Neural cell (in vitro differentiated cells): ENCODE results near the gene NPTXR. TPM values are rescaled to one million over a fixed set of nuclear protein-coding genes. Genes with fewer than 3 reads are reported as not detected.
A peak's percentile ranks its signal among the peaks of the same experiment; 100 is the strongest.

Source experiments
- H2AFZ ChIP-seq: fragments of 200-600, 300-800 bp; sonication (generic), shearing (Covaris generic); 2 replicates; pipeline ENCODE4 v1.6.0; 2014; ENCODE audit warnings: low read depth, mild to moderate bottlenecking, antibody characterized with exemption, low read length, moderate library complexity
- H3F3A ChIP-seq: fragments of 200-600 bp; shearing (Covaris generic); 2 replicates; pipeline ENCODE4 v1.6.1; 2016; ENCODE audit warnings: mild to moderate bottlenecking, moderate library complexity, mixed read lengths, antibody characterized with exemption, low read length; ENCODE audit not compliant: insufficient read depth, poor library complexity, severe bottlenecking
- H3K27ac ChIP-seq: fragments of 200-600, 300-800 bp; sonication (generic), shearing (Covaris generic); 2 replicates; pipeline ENCODE4 v1.5.1; 2014; ENCODE audit warnings: mild to moderate bottlenecking, low read length, moderate library complexity
- H3K27me3 ChIP-seq: fragments of 300-800, 200-600 bp; sonication (generic), shearing (Covaris generic); 2 replicates; pipeline ENCODE4 v1.6.0; 2014; ENCODE audit warnings: mild to moderate bottlenecking, low read depth, low read length, moderate library complexity; ENCODE audit not compliant: insufficient read depth
- H3K36me3 ChIP-seq: fragments of 300-800, 200-600 bp; sonication (generic), shearing (Covaris generic); 2 replicates; pipeline ENCODE4 v1.5.1; 2014; ENCODE audit warnings: mild to moderate bottlenecking, antibody characterized with exemption, low read length, moderate library complexity; ENCODE audit not compliant: insufficient read depth
- H3K4me2 ChIP-seq: fragments of 300-800, 200-600 bp; sonication (generic), shearing (Covaris generic); 2 replicates; pipeline ENCODE4 v1.6.0; 2014; ENCODE audit warnings: mild to moderate bottlenecking, low read length
- H3K4me3 ChIP-seq: fragments of 300-800, 200-600 bp; sonication (generic), shearing (Covaris generic); 2 replicates; pipeline ENCODE4 v1.5.1; 2014; ENCODE audit warnings: mild to moderate bottlenecking, low read length, moderate library complexity
- H3K79me2 ChIP-seq: fragments of 200-600 bp; shearing (Covaris generic); replicated peaks from 2 replicates; pipeline ENCODE4 v1.6.0; 2014; ENCODE audit warnings: mild to moderate bottlenecking, low read length, moderate library complexity; ENCODE audit not compliant: insufficient read depth
- H3K9ac ChIP-seq: fragments of 300-800, 200-600 bp; sonication (generic), shearing (Covaris generic); 2 replicates; pipeline ENCODE4 v1.6.1; 2016; ENCODE audit warnings: mild to moderate bottlenecking, low read length, mixed read lengths
- H3K9me2 ChIP-seq: fragments of 200-600 bp; shearing (Covaris generic); 2 replicates; pipeline ENCODE4 v1.6.1; 2016; ENCODE audit warnings: mild to moderate bottlenecking, low read length, mixed read lengths; ENCODE audit not compliant: insufficient read depth
- H3K9me3 ChIP-seq: fragments of 200-600, 300-800 bp; sonication (generic), shearing (Covaris generic); 2 replicates; pipeline ENCODE4 v1.6.1; 2016; ENCODE audit warnings: mild to moderate bottlenecking, mixed run types, low read length, moderate library complexity, mixed read lengths
- H4K20me1 ChIP-seq: fragments of 200-600 bp; shearing (Covaris generic); 2 replicates; pipeline ENCODE4 v1.6.1; 2016; ENCODE audit warnings: mild to moderate bottlenecking, mixed run types; ENCODE audit not compliant: insufficient read depth
- CTCF ChIP-seq: fragments of 450-650 bp; IDR thresholded peaks from 2 replicates; pipeline ENCODE4 v1.5.1; 2014; ENCODE audit warnings: antibody characterized with exemption, mild to moderate bottlenecking, moderate library complexity; ENCODE audit not compliant: poor library complexity, severe bottlenecking
- EP300 ChIP-seq: fragments of 450-650 bp; conservative IDR thresholded peaks from 2 replicates; pipeline ENCODE4 v1.6.1; 2014; ENCODE audit warnings: antibody characterized with exemption, mild to moderate bottlenecking, moderate library complexity; ENCODE audit not compliant: poor library complexity, severe bottlenecking
- EZH2 ChIP-seq: fragments of 200-600, 300-800 bp; shearing (Covaris generic), sonication (generic); IDR thresholded peaks from 2 replicates; pipeline ENCODE4 v1.6.1; 2014; ENCODE audit warnings: antibody characterized with exemption, low read length, borderline replicate concordance, mild to moderate bottlenecking; ENCODE audit not compliant: insufficient read depth, poor library complexity, severe bottlenecking
- MXI1 ChIP-seq: fragments of 450-650 bp; conservative IDR thresholded peaks from 2 replicates; pipeline ENCODE4 v1.6.1; 2014; ENCODE audit warnings: antibody characterized with exemption, mild to moderate bottlenecking; ENCODE audit not compliant: poor library complexity, severe bottlenecking
- POLR2AphosphoS5 ChIP-seq: IDR thresholded peaks from 2 replicates; pipeline ENCODE4 v1.6.1; 2012
- RAD21 ChIP-seq: fragments of 450-650 bp; conservative IDR thresholded peaks from 2 replicates; pipeline ENCODE4 v1.6.1; 2014; ENCODE audit warnings: antibody characterized with exemption, mild to moderate bottlenecking, moderate library complexity
- SMC3 ChIP-seq: fragments of 450-650 bp; conservative IDR thresholded peaks from 2 replicates; pipeline ENCODE4 v1.6.1; 2014; ENCODE audit warnings: antibody characterized with exemption, mild to moderate bottlenecking, moderate library complexity; ENCODE audit not compliant: poor library complexity
- TAF1 ChIP-seq: IDR thresholded peaks from 2 replicates; pipeline ENCODE4 v1.6.1; 2012; ENCODE audit warnings: low read depth
- polyA plus RNA-seq: library from polyadenylated mRNA; depleted of rRNA; stranded (reverse); fragments of >200 nt; gene quantifications from 2 replicates; pipeline ENCODE4 v1.2.3, GENCODE V29; 2014
- TF ChIP-seq, protein P1 (sequence below): IDR thresholded peaks from 2 replicates; pipeline ENCODE4 v1.6.1; 2012; ENCODE audit warnings: borderline replicate concordance

The NPTXR gene
- polyA plus RNA-seq, 1 donor from 2014 or later, result 17.0 TPM

- TF ChIP-seq POLR2AphosphoS5, result peak; percentile 65
- no peak for TF ChIP-seq EZH2
- peak; percentile 50 for TF ChIP-seq EP300
- TF ChIP-seq, protein P1, sequence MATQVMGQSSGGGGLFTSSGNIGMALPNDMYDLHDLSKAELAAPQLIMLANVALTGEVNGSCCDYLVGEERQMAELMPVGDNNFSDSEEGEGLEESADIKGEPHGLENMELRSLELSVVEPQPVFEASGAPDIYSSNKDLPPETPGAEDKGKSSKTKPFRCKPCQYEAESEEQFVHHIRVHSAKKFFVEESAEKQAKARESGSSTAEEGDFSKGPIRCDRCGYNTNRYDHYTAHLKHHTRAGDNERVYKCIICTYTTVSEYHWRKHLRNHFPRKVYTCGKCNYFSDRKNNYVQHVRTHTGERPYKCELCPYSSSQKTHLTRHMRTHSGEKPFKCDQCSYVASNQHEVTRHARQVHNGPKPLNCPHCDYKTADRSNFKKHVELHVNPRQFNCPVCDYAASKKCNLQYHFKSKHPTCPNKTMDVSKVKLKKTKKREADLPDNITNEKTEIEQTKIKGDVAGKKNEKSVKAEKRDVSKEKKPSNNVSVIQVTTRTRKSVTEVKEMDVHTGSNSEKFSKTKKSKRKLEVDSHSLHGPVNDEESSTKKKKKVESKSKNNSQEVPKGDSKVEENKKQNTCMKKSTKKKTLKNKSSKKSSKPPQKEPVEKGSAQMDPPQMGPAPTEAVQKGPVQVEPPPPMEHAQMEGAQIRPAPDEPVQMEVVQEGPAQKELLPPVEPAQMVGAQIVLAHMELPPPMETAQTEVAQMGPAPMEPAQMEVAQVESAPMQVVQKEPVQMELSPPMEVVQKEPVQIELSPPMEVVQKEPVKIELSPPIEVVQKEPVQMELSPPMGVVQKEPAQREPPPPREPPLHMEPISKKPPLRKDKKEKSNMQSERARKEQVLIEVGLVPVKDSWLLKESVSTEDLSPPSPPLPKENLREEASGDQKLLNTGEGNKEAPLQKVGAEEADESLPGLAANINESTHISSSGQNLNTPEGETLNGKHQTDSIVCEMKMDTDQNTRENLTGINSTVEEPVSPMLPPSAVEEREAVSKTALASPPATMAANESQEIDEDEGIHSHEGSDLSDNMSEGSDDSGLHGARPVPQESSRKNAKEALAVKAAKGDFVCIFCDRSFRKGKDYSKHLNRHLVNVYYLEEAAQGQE, result no peak
- no peak for TF ChIP-seq TAF1
- no peak for TF ChIP-seq SMC3
- TF ChIP-seq MXI1, result peak; percentile 75
- no peak for TF ChIP-seq RAD21
- TF ChIP-seq CTCF, result no peak
- Histone ChIP-seq H3K27me3 (no peaks in the 10 kb centered on the region), H3K9me2 (no peaks in the 10 kb centered on the region), H3K9ac (peak within 1 kb of the TSS; percentile 71), H3K4me2 (peak within 1 kb of the TSS; percentile 80), H2AFZ (peak within 1 kb of the TSS; percentile 25), H3F3A (no peaks in the 10 kb centered on the region), H3K27ac (peak within 1 kb of the TSS; percentile 24), H3K36me3 (no peaks in the 10 kb centered on the region), H3K79me2 (peaks cover 12% of the 10 kb centered on the region), H3K9me3 (no peaks in the 10 kb centered on the region), H3K4me3 (peak within 1 kb of the TSS; percentile 78), H4K20me1 (no peaks in the 10 kb centered on the region)
Measured at GRCh38 chr22:38793721-38794466, 49.9 kb downstream of the NPTXR start, which contains the start of gene DNAL4. Gene DNAL4, minus strand, starts transcription at chr22:38794143. Its CDS starts 11,412 bp downstream, at chr22:38782731.

DNA sequence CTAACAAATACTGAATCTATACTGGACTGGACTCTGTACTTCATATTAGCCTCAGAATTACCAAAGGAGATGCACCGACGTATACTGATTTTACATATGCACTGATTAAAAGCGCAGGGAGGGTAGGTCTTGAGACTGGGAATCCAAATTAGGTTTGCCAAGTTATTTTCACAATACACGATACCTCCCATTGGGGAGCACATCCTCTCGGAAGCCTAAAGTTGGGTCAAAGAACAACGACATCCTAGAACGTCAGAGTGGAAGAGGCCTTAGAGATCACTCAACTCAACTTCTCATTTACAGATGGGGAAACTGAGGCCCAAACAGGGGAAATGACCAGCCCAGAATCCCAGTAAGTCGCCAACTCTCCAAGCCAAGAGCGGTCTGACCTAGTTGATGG is 50.5 kb downstream of the NPTXR start:
- Histone ChIP-seq H2AFZ (peak overlapping the region; percentile 25), H3F3A (no peaks in the 10 kb centered on the region), H3K4me3 (peak overlapping the region; percentile 78), H3K27ac (peak overlapping the region; percentile 24), H3K4me2 (peak overlapping the region; percentile 80), H3K79me2 (peaks cover 12% of the 10 kb centered on the region), H3K36me3 (no peaks in the 10 kb centered on the region), H4K20me1 (no peaks in the 10 kb centered on the region), H3K9me2 (no peaks in the 10 kb centered on the region), H3K9me3 (no peaks in the 10 kb centered on the region), H3K9ac (peak overlapping the region; percentile 71), H3K27me3 (no peaks in the 10 kb centered on the region)
- no peak for TF ChIP-seq POLR2AphosphoS5
- no peak for TF ChIP-seq SMC3
- TF ChIP-seq CTCF, result no peak
- no peak for TF ChIP-seq EZH2
- no peak for TF ChIP-seq MXI1
- TF ChIP-seq RAD21, result no peak
- no peak for TF ChIP-seq EP300
- TF ChIP-seq, protein P1, result no peak
- no peak for TF ChIP-seq TAF1
